SK-N-SH (cell line): ENCODE results near the gene DNAJB9. TPM values are rescaled to one million over a fixed set of nuclear protein-coding genes. Genes with fewer than 3 reads are reported as not detected.
"Not testable (repeated sequence)": the region's sequence is repeated elsewhere in the genome, so short reads cannot be mapped to it uniquely, and the experiment has no call there.

ENCODE experiments used
- CTCF ChIA-PET: fragments of 300-600, 350-600 bp; formaldehyde crosslinking; extraction: SDS; loops from one replicate; lab custom pipeline; 2021; lab: Yijun Ruan, JAX
- POLR2A ChIA-PET: fragments of 350-600 bp; sonication (Branson Sonifier 250); formaldehyde crosslinking; extraction: SDS; loops from one replicate; lab custom pipeline; 2020; ENCODE audit warnings: antibody characterized with exemption, inconsistent platforms; lab: Yijun Ruan, JAX
- DNase-seq: peaks from one replicate; pipeline ENCODE4 v3.0.0; 2012
- H2AFZ ChIP-seq: fragments of 200-600 bp; sonication (generic); 2 replicates; pipeline ENCODE4 v1.8.1; 2016; ENCODE audit warnings: antibody characterized with exemption, mild to moderate bottlenecking, low read depth
- H3F3A ChIP-seq: fragments of 200-600 bp; sonication (generic); replicated peaks from 2 replicates; pipeline ENCODE3; 2016; ENCODE audit warnings: antibody characterized with exemption, mild to moderate bottlenecking; ENCODE audit not compliant: insufficient read depth
- H3K27ac ChIP-seq, 2 experiments: fragments of 200-500 bp in 1 of 2; fragments of 200-600 bp in 1 of 2; sonication (Bioruptor generic) in 1 of 2; sonication (generic), shearing (Covaris generic) in 1 of 2; 2 replicates each; pipeline versions ENCODE4 v1.5.1 to v1.6.1; 2014 to 2016; ENCODE audit warnings: low read depth in 2 of 2, inconsistent platforms in 1 of 2, low read length in 1 of 2, mild to moderate bottlenecking in 1 of 2, mixed read lengths in 1 of 2
- H3K27me3 ChIP-seq: fragments of 200-600 bp; sonication (generic), shearing (Covaris generic); 2 replicates; pipeline ENCODE4 v1.6.1; 2016; ENCODE audit warnings: mixed run types; ENCODE audit not compliant: insufficient read depth
- H3K36me3 ChIP-seq, 2 experiments: fragments of 200-500 bp in 1 of 2; fragments of 200-600 bp in 1 of 2; sonication (Bioruptor generic) in 1 of 2; sonication (generic) in 1 of 2; replicated peaks in 1 of 2; 2 replicates each; pipeline versions ENCODE3 to v1.5.1; 2014 to 2016; ENCODE audit warnings: low read length in 1 of 2, mild to moderate bottlenecking in 1 of 2; ENCODE audit not compliant: insufficient read depth in 2 of 2, control insufficient read depth in 1 of 2
- H3K4me1 ChIP-seq, 2 experiments: fragments of 200-500 bp in 1 of 2; fragments of 200-600 bp in 1 of 2; sonication (Bioruptor generic) in 1 of 2; sonication (generic), shearing (Covaris generic) in 1 of 2; 2 replicates each; pipeline versions ENCODE4 v1.5.1 to v1.6.1; 2014 to 2016; ENCODE audit warnings: low read depth in 1 of 2, low read length in 1 of 2, mixed run types in 1 of 2; ENCODE audit not compliant: insufficient read depth in 2 of 2, control insufficient read depth in 1 of 2
- H3K4me2 ChIP-seq: fragments of 200-600 bp; sonication (generic), shearing (Covaris generic); 2 replicates; pipeline ENCODE4 v1.6.1; 2017; ENCODE audit warnings: mixed run types
- H3K4me3 ChIP-seq, 2 experiments: fragments of 200-500 bp in 1 of 2; fragments of 200-600 bp in 1 of 2; sonication (Bioruptor generic) in 1 of 2; sonication (generic), shearing (Covaris generic) in 1 of 2; 2 replicates each; pipeline versions ENCODE4 v1.5.1 to v1.8.1; 2014 to 2016; ENCODE audit warnings: low read depth in 2 of 2, inconsistent platforms in 1 of 2, low read length in 1 of 2, mild to moderate bottlenecking in 1 of 2, mixed read lengths in 1 of 2, moderate library complexity in 1 of 2
- H3K79me2 ChIP-seq: fragments of 200-600 bp; sonication (generic); 2 replicates; pipeline ENCODE4 v1.8.1; 2017; ENCODE audit warnings: mild to moderate bottlenecking; ENCODE audit not compliant: insufficient read depth
- H3K9ac ChIP-seq: fragments of 200-600 bp; sonication (generic); 2 replicates; pipeline ENCODE4 v1.6.1; 2017; ENCODE audit warnings: mixed run types
- H3K9me2 ChIP-seq: fragments of 200-600 bp; sonication (generic); 2 replicates; pipeline ENCODE4 v1.6.1; 2017; ENCODE audit warnings: mixed run types
- H3K9me3 ChIP-seq: fragments of 200-600 bp; sonication (generic); 2 replicates; pipeline ENCODE4 v1.6.1; 2017; ENCODE audit warnings: mixed run types, mild to moderate bottlenecking, moderate library complexity
- H4K20me1 ChIP-seq: fragments of 200-600 bp; sonication (generic); 2 replicates; pipeline ENCODE4 v1.6.1; 2017; ENCODE audit warnings: mild to moderate bottlenecking, mixed run types; ENCODE audit not compliant: insufficient read depth
- CHD2 ChIP-seq: fragments of 150-350 bp; IDR thresholded peaks from 2 replicates; pipeline ENCODE4 v1.6.1; 2018; ENCODE audit warnings: low read length; ENCODE audit not compliant: partially characterized antibody
- CTCF ChIP-seq: fragments of 200-600 bp; sonication (generic); IDR thresholded peaks from 2 replicates; pipeline ENCODE4 v1.6.1; 2017; ENCODE audit warnings: antibody characterized with exemption, mild to moderate bottlenecking, moderate library complexity
- FOSL2 ChIP-seq: IDR thresholded peaks from 2 replicates; pipeline ENCODE4 v1.4.0; 2012; ENCODE audit warnings: low read depth, mild to moderate bottlenecking, moderate library complexity, borderline replicate concordance
- JUND ChIP-seq: IDR thresholded peaks from 2 replicates; pipeline ENCODE4 v1.4.0; 2012
- MAX ChIP-seq: IDR thresholded peaks from 2 replicates; pipeline ENCODE4 v1.4.0; 2012; ENCODE audit warnings: low read depth
- MEF2A ChIP-seq: IDR thresholded peaks from 2 replicates; pipeline ENCODE4 v1.4.0; 2012; ENCODE audit warnings: low read depth, borderline replicate concordance
- NFIC ChIP-seq: IDR thresholded peaks from 2 replicates; pipeline ENCODE4 v1.4.0; 2012; ENCODE audit warnings: borderline replicate concordance
- NRF1 ChIP-seq: IDR thresholded peaks from 2 replicates; pipeline ENCODE4 v1.6.1; 2012; ENCODE audit warnings: low read depth, mild to moderate bottlenecking, low read length
- RCOR1 ChIP-seq: fragments of 150-350 bp; IDR thresholded peaks from 2 replicates; pipeline ENCODE4 v1.6.1; 2017; ENCODE audit warnings: antibody characterized with exemption, low read length
- RXRA ChIP-seq: IDR thresholded peaks from 2 replicates; pipeline ENCODE4 v1.4.0; 2012; ENCODE audit warnings: low read depth, mild to moderate bottlenecking, borderline replicate concordance
- SIN3A ChIP-seq: IDR thresholded peaks from 2 replicates; pipeline ENCODE4 v1.6.1; 2012; ENCODE audit warnings: low read depth, mild to moderate bottlenecking, low read length, moderate library complexity, borderline replicate concordance
- SMC3 ChIP-seq: IDR thresholded peaks from 2 replicates; pipeline ENCODE4 v1.6.1; 2012; ENCODE audit warnings: low read depth, low read length, improper control_type of control experiment
- TCF12 ChIP-seq: IDR thresholded peaks from 2 replicates; pipeline ENCODE4 v1.4.0; 2012
- USF1 ChIP-seq: IDR thresholded peaks from 2 replicates; pipeline ENCODE4 v1.4.0; 2012; ENCODE audit warnings: low read depth, borderline replicate concordance
- WGBS: methylation state at CpG from one replicate; pipeline ENCODE4 v1.1.6; 2017; ENCODE audit warnings: low lambda C conversion rate; 5-methylcytosine and 5-hydroxymethylcytosine counted together
- polyA plus RNA-seq, 3 experiments: library from polyadenylated mRNA; depleted of rRNA; stranded (reverse); fragments of >200 nt; gene quantifications; 2 replicates each; pipeline ENCODE4 v1.2.3, GENCODE V29; 2012

DNAJB9 gene
- polyA plus RNA-seq, 1 of the 3 experiments (the other 2 are of a cell fraction) = 6.6 TPM

DNA sequence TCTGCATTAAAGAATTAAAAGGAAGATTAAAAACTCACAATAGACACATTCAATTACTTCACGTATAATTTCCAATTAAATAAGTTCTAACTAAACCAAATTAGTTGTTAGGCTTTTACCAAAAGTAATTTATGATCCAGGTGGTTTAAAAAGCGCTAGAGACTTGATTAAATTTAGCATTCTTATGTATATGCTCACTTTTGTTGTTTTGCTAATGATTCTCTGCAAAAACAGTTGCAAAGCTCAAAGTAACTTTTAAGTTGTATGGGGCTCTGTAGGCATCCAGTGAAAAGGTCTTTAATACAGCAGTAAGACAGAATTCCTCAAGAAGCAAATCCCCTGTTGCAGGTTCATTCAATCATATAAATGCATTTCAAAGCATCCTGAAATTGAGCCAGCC is 28.2 kb upstream of the DNAJB9 start:
- Histone ChIP-seq H4K20me1 (no peaks in the 10 kb centered on the region), H3K27ac (no peak overlapping the region), H3K4me1 (no peaks in the 10 kb centered on the region), H3K79me2 (no peaks in the 10 kb centered on the region), H2AFZ (no peak overlapping the region), H3K27me3 (no peaks in the 10 kb centered on the region), H3K9me2 (no peaks in the 10 kb centered on the region), H3F3A (peaks cover 5% of the 10 kb centered on the region), H3K4me3 (no peak overlapping the region), H3K9me3 (no peaks in the 10 kb centered on the region), H3K9ac (no peak overlapping the region), H3K36me3 (no peaks in the 10 kb centered on the region), H3K4me2 (no peak overlapping the region)
- POLR2A ChIA-PET = no interaction called here
- DNase-seq = no peak
- CTCF ChIA-PET = interaction anchor here (1.2 kb wide), 1 partner anchor 395 kb away, joined by 3 read pairs; no protein-coding TSS in a partner anchor
- TF ChIP-seq RCOR1 (no peak), SMC3 (no peak), SIN3A (no peak), CTCF (no peak), MAX (no peak), USF1 (no peak), RXRA (no peak), NFIC (no peak), MEF2A (no peak), NRF1 (no peak), JUND (no peak), FOSL2 (no peak), TCF12 (no peak), CHD2 (no peak)
- TF ChIP-seq, all 33 proteins: peak for 0
- WGBS = 74% methylated on average over 2 of the region's 2 CpGs

GRCh38 chr7:108548141-108548896 is 21.4 kb upstream of the DNAJB9 start:
- H4K20me1 ChIP-seq, DNase-seq, H2AFZ ChIP-seq, POLR2A ChIA-PET, H3K27me3 ChIP-seq, H3K9me2 ChIP-seq, H3F3A ChIP-seq, H3K4me2 ChIP-seq, H3K4me3 ChIP-seq, H3K79me2 ChIP-seq, H3K27ac ChIP-seq, H3K9ac ChIP-seq, H3K4me1 ChIP-seq, H3K9me3 ChIP-seq, H3K36me3 ChIP-seq: not testable (repeated sequence)
- CTCF ChIA-PET = interaction anchor here (1.0 to 1.6 kb wide), 3 partner anchors 13 to 51 kb away, joined by 3 to 4 read pairs (median 3); no protein-coding TSS in a partner anchor
- 54% methylated on average over 2 of the region's 2 CpGs for WGBS

- H3K4me2 ChIP-seq, H3K9me3 ChIP-seq, H3K27me3 ChIP-seq, H3K9ac ChIP-seq, H3K4me3 ChIP-seq, H3F3A ChIP-seq, H3K9me2 ChIP-seq, H3K4me1 ChIP-seq, DNase-seq, H3K27ac ChIP-seq, H3K36me3 ChIP-seq, CTCF ChIA-PET, H3K79me2 ChIP-seq, H2AFZ ChIP-seq, H4K20me1 ChIP-seq: not testable (repeated sequence)
- POLR2A ChIA-PET = interaction anchor here (0.6 kb wide), 1 partner anchor 30 kb away, joined by 3 read pairs; no protein-coding TSS in a partner anchor
Measured at GRCh38 chr7:108556665-108557064, 13.0 kb upstream of the DNAJB9 start.
